ENCODE results near the gene NEURL1. TPM values are rescaled to one million over a fixed set of nuclear protein-coding genes. Genes with fewer than 3 reads are reported as not detected.

Gene NEURL1
- total RNA-seq, 1 donor from 2014 or later: 1.3 TPM

- no peaks in the 10 kb centered on the region for H3K36me3 ChIP-seq (ENCODE audit: control insufficient read depth, insufficient read depth, low read length)
- TF ChIP-seq CTCF (IDR thresholded peaks at IDR 0.05; ENCODE audit: insufficient read depth, low read length, poor library complexity, severe bottlenecking): no peak
These were observed 126.2 kb downstream of the NEURL1 start for GRCh38 chr10:103619424-103620351.

GRCh38 chr10:103620352-103620740 is 126.8 kb downstream of the NEURL1 start:
- Histone ChIP-seq H3K4me3 (ENCODE audit: low read depth, low read length) (no peak overlapping the region), H3K27me3 (ENCODE audit: control insufficient read depth, insufficient read depth, low read length) (no peaks in the 10 kb centered on the region), H3K36me3 (ENCODE audit: control insufficient read depth, insufficient read depth, low read length) (no peaks in the 10 kb centered on the region)
- DNase-seq (ENCODE audit: low read depth): no peak
- no peak for TF ChIP-seq CTCF (IDR thresholded peaks at IDR 0.05; ENCODE audit: insufficient read depth, low read length, poor library complexity, severe bottlenecking)

More at GRCh38 chr10:103619424-103620351, 126.2 kb downstream of the NEURL1 start:
- DNase-seq (ENCODE audit: low read depth): no peak
- no peak overlapping the region for H3K4me3 ChIP-seq (ENCODE audit: low read depth, low read length)
- no peaks in the 10 kb centered on the region for H3K27me3 ChIP-seq (ENCODE audit: control insufficient read depth, insufficient read depth, low read length)

GRCh38 chr10:103620891-103621782 is 127.6 kb downstream of the NEURL1 start:
- no peaks in the 10 kb centered on the region for H3K27me3 ChIP-seq (ENCODE audit: control insufficient read depth, insufficient read depth, low read length)
- H3K4me3 ChIP-seq (ENCODE audit: low read depth, low read length): no peak overlapping the region
- H3K36me3 ChIP-seq (ENCODE audit: control insufficient read depth, insufficient read depth, low read length): no peaks in the 10 kb centered on the region

GRCh38 chr10:103621783-103622125 is 128.2 kb downstream of the NEURL1 start:
- Histone ChIP-seq H3K36me3 (ENCODE audit: control insufficient read depth, insufficient read depth, low read length) (no peaks in the 10 kb centered on the region), H3K4me3 (ENCODE audit: low read depth, low read length) (no peak overlapping the region), H3K27me3 (ENCODE audit: control insufficient read depth, insufficient read depth, low read length) (no peaks in the 10 kb centered on the region)
- no peak for TF ChIP-seq CTCF (IDR thresholded peaks at IDR 0.05; ENCODE audit: insufficient read depth, low read length, poor library complexity, severe bottlenecking)
- no peak for DNase-seq (ENCODE audit: low read depth)

More at GRCh38 chr10:103620891-103621782, 127.6 kb downstream of the NEURL1 start:
- no peak for DNase-seq (ENCODE audit: low read depth)
- no peak for TF ChIP-seq CTCF (IDR thresholded peaks at IDR 0.05; ENCODE audit: insufficient read depth, low read length, poor library complexity, severe bottlenecking)

- no peaks in the 10 kb centered on the region for H3K36me3 ChIP-seq (ENCODE audit: control insufficient read depth, insufficient read depth, low read length)
These were observed 128.8 kb downstream of the NEURL1 start for GRCh38 chr10:103622286-103622685.

More at GRCh38 chr10:103622286-103622685, 128.8 kb downstream of the NEURL1 start:
- H3K4me3 ChIP-seq (ENCODE audit: low read depth, low read length): no peak overlapping the region
- H3K27me3 ChIP-seq (ENCODE audit: control insufficient read depth, insufficient read depth, low read length): no peaks in the 10 kb centered on the region
- no peak for TF ChIP-seq CTCF (IDR thresholded peaks at IDR 0.05; ENCODE audit: insufficient read depth, low read length, poor library complexity, severe bottlenecking)
- no peak for DNase-seq (ENCODE audit: low read depth)
